GM10266 (cell line): ENCODE measurements around the gene ERBB2.
A peak's percentile ranks its signal among the peaks of the same experiment; 100 is the strongest.

Experiments used
- DNase-seq: peaks from one replicate; pipeline ENCODE4 v3.0.0; 2012; ENCODE audit errors: extremely low spot score
- CTCF ChIP-seq: IDR thresholded peaks from 2 replicates; pipeline ENCODE4 v1.5.1; 2012; ENCODE audit warnings: mild to moderate bottlenecking, low read depth; ENCODE audit not compliant: control insufficient read depth, insufficient read depth; ENCODE audit errors: missing control alignments

Gene ERBB2

GRCh38 chr17:39750131-39751015 is 50.5 kb downstream of the ERBB2 start:
- TF ChIP-seq CTCF = no peak
- no peak for DNase-seq

- no peak for TF ChIP-seq CTCF
- DNase-seq = no peak
These were observed 51.2 kb downstream of the ERBB2 start for GRCh38 chr17:39751016-39751543.

GRCh38 chr17:39751637-39752036 is 51.8 kb downstream of the ERBB2 start:
- no peak for DNase-seq
- no peak for TF ChIP-seq CTCF

- TF ChIP-seq CTCF = no peak
- no peak for DNase-seq
These were observed 52.5 kb downstream of the ERBB2 start for GRCh38 chr17:39752241-39752881.

GRCh38 chr17:39753514-39754160 is 53.8 kb downstream of the ERBB2 start:
- DNase-seq = peak; percentile 82
- TF ChIP-seq CTCF = peak; percentile 55

GRCh38 chr17:39754161-39754957 is 54.5 kb downstream of the ERBB2 start:
- peak; percentile 97 for DNase-seq

More at GRCh38 chr17:39754161-39754957, 54.5 kb downstream of the ERBB2 start:
- peak; percentile 97 for TF ChIP-seq CTCF
